Measurements from ENCODE around the gene C2orf74. TPM values are rescaled to one million over a fixed set of nuclear protein-coding genes. Genes with fewer than 3 reads are reported as not detected.

C2orf74 gene
- total RNA-seq, 2 experiments from 2014 or later = 13.3 to 14.0 TPM

DNA sequence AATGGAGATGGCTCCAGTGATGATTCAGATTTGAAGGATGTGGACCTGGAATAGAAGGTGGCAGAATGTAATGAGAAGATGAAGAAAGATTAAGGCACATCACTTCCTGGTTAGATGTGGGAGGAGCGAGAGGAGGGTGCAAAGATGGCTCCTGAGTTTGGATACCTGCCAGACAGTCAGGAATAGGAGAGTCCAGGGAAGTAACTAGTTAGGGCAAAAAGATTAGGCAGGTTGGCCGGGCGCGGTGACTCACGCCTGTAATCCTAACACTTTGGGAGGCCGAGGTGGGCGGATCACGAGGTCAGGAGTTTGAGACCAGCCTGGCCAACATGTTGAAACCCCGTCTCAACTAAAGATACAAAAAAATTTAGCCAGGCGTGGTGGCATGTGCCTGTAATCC is 5.6 kb downstream of the C2orf74 start:
- Mint-ChIP-seq H3K9me3 (no peaks in the 10 kb centered on the region), H3K27me3 (no peaks in the 10 kb centered on the region), H3K36me3 (ENCODE audit: low read depth) (peaks cover 20% of the 10 kb centered on the region), H3K27ac (no peak overlapping the region), H3K4me1 (ENCODE audit: low read depth) (no peaks in the 10 kb centered on the region), H3K4me3 (no peak overlapping the region)
- ATAC-seq (no peak), DNase-seq (no peak)
- ChIA-PET CTCF (interaction anchor here (1.2 kb wide), 1 partner anchor 9 kb away, joined by 3 read pairs; no protein-coding TSS in a partner anchor), POLR2A (no interaction called here)
- TF ChIP-seq, protein P1, sequence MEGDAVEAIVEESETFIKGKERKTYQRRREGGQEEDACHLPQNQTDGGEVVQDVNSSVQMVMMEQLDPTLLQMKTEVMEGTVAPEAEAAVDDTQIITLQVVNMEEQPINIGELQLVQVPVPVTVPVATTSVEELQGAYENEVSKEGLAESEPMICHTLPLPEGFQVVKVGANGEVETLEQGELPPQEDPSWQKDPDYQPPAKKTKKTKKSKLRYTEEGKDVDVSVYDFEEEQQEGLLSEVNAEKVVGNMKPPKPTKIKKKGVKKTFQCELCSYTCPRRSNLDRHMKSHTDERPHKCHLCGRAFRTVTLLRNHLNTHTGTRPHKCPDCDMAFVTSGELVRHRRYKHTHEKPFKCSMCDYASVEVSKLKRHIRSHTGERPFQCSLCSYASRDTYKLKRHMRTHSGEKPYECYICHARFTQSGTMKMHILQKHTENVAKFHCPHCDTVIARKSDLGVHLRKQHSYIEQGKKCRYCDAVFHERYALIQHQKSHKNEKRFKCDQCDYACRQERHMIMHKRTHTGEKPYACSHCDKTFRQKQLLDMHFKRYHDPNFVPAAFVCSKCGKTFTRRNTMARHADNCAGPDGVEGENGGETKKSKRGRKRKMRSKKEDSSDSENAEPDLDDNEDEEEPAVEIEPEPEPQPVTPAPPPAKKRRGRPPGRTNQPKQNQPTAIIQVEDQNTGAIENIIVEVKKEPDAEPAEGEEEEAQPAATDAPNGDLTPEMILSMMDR (IDR thresholded peaks at IDR 0.05) = no peak
- intact Hi-C loops (cut with micrococcal nuclease) = no loop called here

DNA sequence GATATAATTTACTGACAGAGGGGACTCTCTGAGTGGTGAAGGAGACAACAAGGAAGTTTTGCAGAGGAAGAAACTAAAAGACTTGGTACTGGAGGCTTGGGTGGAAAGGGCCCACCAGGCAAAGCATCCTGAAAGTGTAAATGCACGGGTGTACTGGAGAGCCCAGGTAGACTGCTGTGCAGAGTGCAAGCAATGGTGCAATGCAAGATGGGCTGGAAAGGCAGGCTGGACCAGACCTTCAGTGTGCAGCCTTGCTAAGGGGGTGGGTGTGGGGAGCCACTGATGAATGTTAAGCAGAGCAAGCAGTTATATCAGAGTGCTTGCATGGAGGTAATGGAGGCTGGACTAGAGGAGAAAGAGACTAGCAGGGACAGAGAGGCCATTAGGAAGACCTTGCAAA is 10.7 kb downstream of the C2orf74 start:
- no peaks in the 10 kb centered on the region for H3K9me3 Mint-ChIP-seq
- no peak overlapping the region for H3K4me3 Mint-ChIP-seq
- POLR2A ChIA-PET = no interaction called here
- H3K36me3 Mint-ChIP-seq (ENCODE audit: low read depth) = no peaks in the 10 kb centered on the region
- intact Hi-C loops (cut with micrococcal nuclease) = no loop called here
- no peak for ATAC-seq
- peaks cover 8% of the 10 kb centered on the region for H3K4me1 Mint-ChIP-seq (ENCODE audit: low read depth)
- TF ChIP-seq, protein P1 (IDR thresholded peaks at IDR 0.05) = no peak
- CTCF ChIA-PET = no interaction called here
- H3K27ac Mint-ChIP-seq = no peak overlapping the region
- DNase-seq = no peak
- H3K27me3 Mint-ChIP-seq = no peaks in the 10 kb centered on the region

DNA sequence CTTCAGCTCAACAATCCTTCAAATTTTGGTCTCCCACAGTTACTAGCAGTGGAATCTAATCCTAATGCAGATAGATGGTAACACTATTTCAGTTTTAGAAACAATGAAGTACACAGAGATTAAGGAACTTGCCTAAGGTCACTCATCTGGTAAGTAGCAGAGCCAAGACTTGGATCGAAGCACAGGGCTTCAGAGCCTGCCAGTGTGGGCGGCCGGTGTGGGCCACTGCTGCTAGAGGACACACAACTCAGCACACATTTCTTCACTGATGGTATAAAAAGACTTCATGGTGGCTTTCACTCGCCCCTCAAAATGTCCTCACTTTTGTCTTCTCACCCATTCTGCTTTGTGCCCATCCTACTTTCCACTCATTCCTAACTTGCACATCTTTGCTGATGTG is 11.1 kb downstream of the C2orf74 start:
- no peak overlapping the region for H3K27ac Mint-ChIP-seq
- peaks cover under 1% of the 10 kb centered on the region for H3K36me3 Mint-ChIP-seq (ENCODE audit: low read depth)
- TF ChIP-seq, protein P1 (IDR thresholded peaks at IDR 0.05) = no peak
- peaks cover 8% of the 10 kb centered on the region for H3K4me1 Mint-ChIP-seq (ENCODE audit: low read depth)
- no peaks in the 10 kb centered on the region for H3K27me3 Mint-ChIP-seq
- ATAC-seq = no peak
- intact Hi-C loops (cut with micrococcal nuclease) = no loop called here
- no peak for DNase-seq
- no peaks in the 10 kb centered on the region for H3K9me3 Mint-ChIP-seq
- ChIA-PET POLR2A (no interaction called here), CTCF (no interaction called here)
- no peak overlapping the region for H3K4me3 Mint-ChIP-seq

DNA sequence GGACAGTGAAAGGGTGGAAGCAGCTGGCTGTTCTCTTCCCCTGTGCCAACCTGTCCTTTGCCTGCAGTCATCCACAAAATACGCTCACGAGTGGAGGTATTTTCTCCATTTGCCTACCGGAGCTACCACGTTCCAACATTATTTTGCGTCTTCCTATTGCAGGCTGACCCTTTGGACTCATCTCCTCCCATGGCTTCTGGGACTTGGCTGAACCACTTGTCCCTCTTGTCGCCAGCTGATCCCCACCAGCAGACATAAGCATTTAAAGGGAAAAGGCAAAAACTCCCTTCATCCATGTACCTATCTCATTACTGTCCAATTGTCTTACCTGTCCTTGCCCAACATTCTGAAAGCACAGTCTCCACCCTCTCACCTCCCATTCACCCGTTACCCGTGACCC is 13.0 kb downstream of the C2orf74 start:
- peaks cover 27% of the 10 kb centered on the region for H3K4me1 Mint-ChIP-seq (ENCODE audit: low read depth)
- H3K36me3 Mint-ChIP-seq (ENCODE audit: low read depth) = peaks cover 18% of the 10 kb centered on the region
- H3K27ac Mint-ChIP-seq = no peak overlapping the region
- TF ChIP-seq, protein P1 (IDR thresholded peaks at IDR 0.05) = no peak
- H3K27me3 Mint-ChIP-seq = no peaks in the 10 kb centered on the region
- intact Hi-C loops (cut with micrococcal nuclease) = no loop called here
- H3K4me3 Mint-ChIP-seq = no peak overlapping the region
- DNase-seq (no peak), ATAC-seq (no peak)
- ChIA-PET CTCF (no interaction called here), POLR2A (interaction anchor here (0.7 to 1.0 kb wide), 2 partner anchors 10 to 66 kb away, joined by 3 to 4 read pairs; no protein-coding TSS in a partner anchor)
- H3K9me3 Mint-ChIP-seq = no peaks in the 10 kb centered on the region

DNA sequence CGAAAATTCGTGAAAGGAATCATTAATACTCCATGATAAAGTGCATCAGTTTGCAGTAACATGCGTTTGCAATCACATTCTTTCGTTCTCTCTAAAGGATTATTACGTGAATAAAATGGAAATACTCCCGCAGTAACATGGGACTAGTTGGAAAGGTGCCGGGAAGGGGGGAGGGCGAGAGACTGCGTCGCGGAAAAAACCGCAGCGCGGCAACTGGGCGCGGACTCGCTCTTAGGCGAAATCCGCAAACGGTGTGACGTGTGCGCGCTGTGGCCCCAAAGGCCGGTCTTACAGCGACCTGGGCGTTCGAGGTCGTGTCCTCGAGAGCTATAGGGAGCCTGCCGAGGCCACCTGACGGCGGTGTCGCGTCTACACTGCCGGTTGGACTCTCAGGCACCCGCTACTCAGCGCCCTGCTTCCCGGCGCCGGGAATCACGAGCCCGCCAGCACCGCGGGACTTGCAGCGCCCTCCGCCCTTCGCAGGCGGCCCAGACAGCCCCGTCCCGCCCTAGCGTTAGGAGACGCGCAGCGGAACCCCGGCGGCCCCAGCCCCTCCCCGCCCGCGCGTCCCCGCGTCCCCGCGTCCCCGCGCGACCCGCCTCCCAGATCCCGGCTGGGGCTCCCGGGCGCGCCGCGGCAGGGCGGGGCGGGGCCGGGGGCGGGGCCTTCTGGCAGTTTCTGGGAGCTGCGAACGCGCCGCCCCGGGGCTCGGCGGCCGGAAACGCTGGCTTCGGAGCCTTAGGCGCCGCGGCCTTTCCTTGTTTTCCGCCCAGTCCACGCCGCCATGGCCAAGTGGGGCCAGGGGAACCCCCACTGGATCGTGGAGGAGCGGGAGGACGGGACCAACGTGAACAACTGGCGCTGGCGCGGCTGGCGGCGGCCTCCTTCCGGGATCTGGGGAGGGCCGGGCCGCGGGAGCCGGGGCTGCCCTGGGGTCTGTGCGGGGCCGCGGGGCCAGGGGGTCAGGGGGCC is 15.1 kb downstream of the C2orf74 start:
- ATAC-seq (peak; percentile 91), DNase-seq (peak; percentile 92)
- Mint-ChIP-seq H3K27ac (peak overlapping the region; percentile 88), H3K4me1 (ENCODE audit: low read depth) (peaks cover 47% of the 10 kb centered on the region), H3K9me3 (no peaks in the 10 kb centered on the region), H3K27me3 (no peaks in the 10 kb centered on the region), H3K36me3 (ENCODE audit: low read depth) (peaks cover 36% of the 10 kb centered on the region), H3K4me3 (peak overlapping the region; percentile 85)
- intact Hi-C loops (cut with micrococcal nuclease) = no loop called here
- TF ChIP-seq, protein P1 (IDR thresholded peaks at IDR 0.05) = no peak
- ChIA-PET CTCF (interaction anchor here (0.6 to 1.6 kb wide), 3 partner anchors 9 to 96 kb away, joined by 3 read pairs; no protein-coding TSS in a partner anchor), POLR2A (interaction anchor here (0.9 to 2.4 kb wide), 10 partner anchors 12 to 172 kb away, joined by 3 to 8 read pairs (median 6); no protein-coding TSS in a partner anchor)
